ENCODE data around the gene TMEM131L. TPM values are rescaled to one million over a fixed set of nuclear protein-coding genes. Genes with fewer than 3 reads are reported as not detected.

TMEM131L gene
- total RNA-seq, 1 experiment from 2014 or later: 19.7 TPM

- no peak for TF ChIP-seq CTCF (IDR thresholded peaks at IDR 0.05 in 2 of 3, conservative IDR thresholded peaks at IDR 0.05 in 1 of 3; ENCODE audit: borderline replicate concordance in 1 of 3, insufficient read depth in 1 of 3, low read depth in 2 of 3, low read length in 2 of 3)
- no peak for TF ChIP-seq REST (IDR thresholded peaks at IDR 0.05; ENCODE audit: low read depth)
These were observed 66.5 kb downstream of the TMEM131L start (continued) for GRCh38 chr4:153532636-153533035.

GRCh38 chr4:153533387-153533786, 67.2 kb downstream of the TMEM131L start:
- Histone ChIP-seq H3K79me2 (ENCODE audit: insufficient read depth, low read length) (peaks cover 5% of the 10 kb centered on the region; the same call in 1 of the 2 replicates), H3K4me3 (replicated peaks in 1 of 2; ENCODE audit: low read depth in 1 of 2, low read length in 2 of 2) (no peak overlapping the region), H4K20me1 (ENCODE audit: insufficient read depth) (no peaks in the 10 kb centered on the region), H3K9me2 (ENCODE audit: insufficient read depth) (no peaks in the 10 kb centered on the region), H3K27me3 (ENCODE audit: insufficient read depth, low read length) (no peaks in the 10 kb centered on the region), H3K4me2 (ENCODE audit: low read length) (no peak overlapping the region), H2AFZ (ENCODE audit: low read depth, low read length, poor library complexity, severe bottlenecking) (no peak overlapping the region), H3K36me3 (ENCODE audit: control insufficient read depth in 1 of 2, insufficient read depth in 2 of 2, low read length in 2 of 2) (no peaks in the 10 kb centered on the region), H3K4me1 (ENCODE audit: control insufficient read depth in 1 of 2, insufficient read depth in 2 of 2, low read length in 2 of 2) (no peaks in the 10 kb centered on the region), H3K27ac (ENCODE audit: low read depth, low read length) (no peak overlapping the region), H3K9me3 (ENCODE audit: control insufficient read depth in 1 of 2, insufficient read depth in 1 of 2, low read depth in 1 of 2, low read length in 2 of 2) (no peaks in the 10 kb centered on the region), H3K9ac (ENCODE audit: low read length) (no peak overlapping the region)
- DNase-seq (ENCODE audit: low read depth, low spot score) (no peak), ATAC-seq (no peak)
- ChIA-PET POLR2A (no interaction called here), RAD21 (ENCODE audit: low non-redundant PET in 1 of 2, low total read pairs in 2 of 2, uncharacterized antibody in 2 of 2, unreplicated experiment in 2 of 2) (no interaction called here), CTCF (no interaction called here)
- BruUV-seq (replicated peaks): no TSS peak
- intact Hi-C loops (cut with micrococcal nuclease): no loop called here
- TF ChIP-seq ZFX (IDR thresholded peaks at IDR 0.05) (no peak), ATF3 (IDR thresholded peaks at IDR 0.05) (no peak), JUND (IDR thresholded peaks at IDR 0.05) (no peak), RAD21 (IDR thresholded peaks at IDR 0.05; ENCODE audit: low read depth) (no peak), SRF (IDR thresholded peaks at IDR 0.05; ENCODE audit: low read depth) (no peak), SIN3A (IDR thresholded peaks at IDR 0.05; ENCODE audit: low read depth) (no peak), MAX (IDR thresholded peaks at IDR 0.05) (no peak), FOSL1 (IDR thresholded peaks at IDR 0.05; ENCODE audit: low read depth) (no peak), EGR1 (IDR thresholded peaks at IDR 0.05; ENCODE audit: low read depth) (no peak), EZH2 (IDR thresholded peaks at IDR 0.05) (no peak), CEBPB (IDR thresholded peaks at IDR 0.05; ENCODE audit: low read depth) (no peak), CBX3 (IDR thresholded peaks at IDR 0.05; ENCODE audit: low read depth) (no peak), EZH2phosphoT487 (IDR thresholded peaks at IDR 0.05; ENCODE audit: borderline replicate concordance) (no peak), ZNF274 (IDR thresholded peaks at IDR 0.05; ENCODE audit: low read depth, low read length) (no peak), ELF1 (IDR thresholded peaks at IDR 0.05; ENCODE audit: borderline replicate concordance, low read depth) (no peak), ZBTB33 (IDR thresholded peaks at IDR 0.05; ENCODE audit: extremely low read depth, insufficient replicate concordance, low read length) (no peak), YY1 (IDR thresholded peaks at IDR 0.05; ENCODE audit: extremely low read depth, insufficient replicate concordance, low read depth, low read length) (no peak), POLR2A (IDR thresholded peaks at IDR 0.05; ENCODE audit: borderline replicate concordance, extremely low read depth, insufficient read depth, insufficient read length) (no peak)
